ENCODE data around the gene CACNA1I.

The CACNA1I gene

DNA sequence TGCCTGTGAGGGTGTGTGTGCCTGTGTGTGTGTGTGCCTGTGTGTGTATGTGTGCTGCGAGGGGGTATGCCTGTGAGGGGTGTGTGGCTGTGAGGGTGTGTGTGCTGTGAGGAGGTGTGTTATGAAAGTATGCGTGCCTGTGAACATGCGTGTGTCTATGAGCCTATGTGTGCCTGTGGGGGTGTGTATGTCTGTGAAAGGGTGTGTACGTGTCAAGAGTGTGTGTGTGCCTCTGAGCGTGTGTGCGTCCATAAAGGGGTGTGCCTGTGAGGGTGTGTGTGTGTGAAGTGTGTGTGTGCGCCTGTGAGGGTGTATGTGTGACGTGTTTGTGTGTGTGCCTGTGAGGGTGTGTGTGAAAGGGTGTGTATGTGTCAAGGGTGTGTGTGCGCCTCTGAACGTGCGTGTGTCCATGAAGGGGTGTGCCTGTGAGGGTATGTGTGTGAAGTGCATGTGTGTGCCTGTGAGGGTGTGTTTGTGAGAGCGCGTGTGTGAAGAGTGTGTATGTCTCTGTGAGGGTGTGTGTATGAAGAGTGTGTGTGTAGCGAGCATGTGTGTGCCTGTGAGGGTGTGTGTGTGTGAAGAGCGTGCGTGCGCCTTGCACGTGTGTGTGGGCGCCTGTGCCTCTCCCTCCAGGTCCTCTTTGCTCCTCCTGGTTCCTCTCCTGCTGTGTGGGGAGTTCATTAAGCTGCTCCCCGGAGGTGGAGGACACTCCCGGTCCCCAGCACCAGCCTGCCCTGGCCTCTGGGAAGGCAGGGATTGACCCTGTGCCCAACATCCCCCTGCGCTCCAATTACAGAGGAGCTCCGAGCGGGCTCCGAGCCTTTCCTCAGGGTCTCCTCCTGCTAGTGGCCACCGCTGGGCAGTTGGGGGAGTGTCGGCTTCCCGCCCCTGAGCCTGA lies 53.3 kb downstream of the CACNA1I start:
- TF ChIP-seq, protein P1, sequence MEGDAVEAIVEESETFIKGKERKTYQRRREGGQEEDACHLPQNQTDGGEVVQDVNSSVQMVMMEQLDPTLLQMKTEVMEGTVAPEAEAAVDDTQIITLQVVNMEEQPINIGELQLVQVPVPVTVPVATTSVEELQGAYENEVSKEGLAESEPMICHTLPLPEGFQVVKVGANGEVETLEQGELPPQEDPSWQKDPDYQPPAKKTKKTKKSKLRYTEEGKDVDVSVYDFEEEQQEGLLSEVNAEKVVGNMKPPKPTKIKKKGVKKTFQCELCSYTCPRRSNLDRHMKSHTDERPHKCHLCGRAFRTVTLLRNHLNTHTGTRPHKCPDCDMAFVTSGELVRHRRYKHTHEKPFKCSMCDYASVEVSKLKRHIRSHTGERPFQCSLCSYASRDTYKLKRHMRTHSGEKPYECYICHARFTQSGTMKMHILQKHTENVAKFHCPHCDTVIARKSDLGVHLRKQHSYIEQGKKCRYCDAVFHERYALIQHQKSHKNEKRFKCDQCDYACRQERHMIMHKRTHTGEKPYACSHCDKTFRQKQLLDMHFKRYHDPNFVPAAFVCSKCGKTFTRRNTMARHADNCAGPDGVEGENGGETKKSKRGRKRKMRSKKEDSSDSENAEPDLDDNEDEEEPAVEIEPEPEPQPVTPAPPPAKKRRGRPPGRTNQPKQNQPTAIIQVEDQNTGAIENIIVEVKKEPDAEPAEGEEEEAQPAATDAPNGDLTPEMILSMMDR (IDR thresholded peaks at IDR 0.05; ENCODE audit: low read depth, low read length), result no peak
- no peak for TF ChIP-seq MYC (IDR thresholded peaks at IDR 0.05; ENCODE audit: low read depth, low read length)
- no peak for TF ChIP-seq MAX (IDR thresholded peaks at IDR 0.05; ENCODE audit: low read depth, low read length)
- TF ChIP-seq POLR2A (IDR thresholded peaks at IDR 0.05; ENCODE audit: extremely low read depth, insufficient read length), result no peak
- DNase-seq (ENCODE audit: low read depth), result no peak
- no peak overlapping the region for H3K4me3 ChIP-seq (ENCODE audit: low read depth, low read length)

DNA sequence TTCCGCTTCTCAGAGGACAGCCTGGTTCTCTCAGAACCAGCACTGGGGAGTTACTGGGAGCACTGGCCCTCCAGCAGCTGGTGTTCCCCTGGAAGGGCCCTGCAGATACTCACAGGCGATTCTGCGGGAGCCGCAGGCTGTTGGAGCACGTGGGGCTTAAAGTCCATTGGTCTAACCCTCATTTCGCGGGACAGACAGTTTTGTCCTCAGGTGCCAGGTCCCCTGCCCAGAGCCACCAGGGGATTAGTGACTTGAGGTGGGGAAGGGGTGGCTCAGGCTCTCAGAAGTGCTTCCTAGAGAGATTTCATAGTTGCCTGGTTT lies 53.9 kb downstream of the CACNA1I start:
- no peak overlapping the region for H3K4me3 ChIP-seq (ENCODE audit: low read depth, low read length)
- DNase-seq (ENCODE audit: low read depth), result no peak
- TF ChIP-seq POLR2A (IDR thresholded peaks at IDR 0.05; ENCODE audit: extremely low read depth, insufficient read length) (no peak), MYC (IDR thresholded peaks at IDR 0.05; ENCODE audit: low read depth, low read length) (no peak)
- TF ChIP-seq, protein P1 (IDR thresholded peaks at IDR 0.05; ENCODE audit: low read depth, low read length), result no peak

GRCh38 chr22:39625569-39626537 lies 55.3 kb downstream of the CACNA1I start:
- no peak overlapping the region for H3K4me3 ChIP-seq (ENCODE audit: low read depth, low read length)
- no peak for DNase-seq (ENCODE audit: low read depth)
- TF ChIP-seq POLR2A (IDR thresholded peaks at IDR 0.05; ENCODE audit: extremely low read depth, insufficient read length) (no peak), MAX (IDR thresholded peaks at IDR 0.05; ENCODE audit: low read depth, low read length) (no peak), MYC (IDR thresholded peaks at IDR 0.05; ENCODE audit: low read depth, low read length) (no peak)
- TF ChIP-seq, protein P1 (IDR thresholded peaks at IDR 0.05; ENCODE audit: low read depth, low read length), result no peak

DNA sequence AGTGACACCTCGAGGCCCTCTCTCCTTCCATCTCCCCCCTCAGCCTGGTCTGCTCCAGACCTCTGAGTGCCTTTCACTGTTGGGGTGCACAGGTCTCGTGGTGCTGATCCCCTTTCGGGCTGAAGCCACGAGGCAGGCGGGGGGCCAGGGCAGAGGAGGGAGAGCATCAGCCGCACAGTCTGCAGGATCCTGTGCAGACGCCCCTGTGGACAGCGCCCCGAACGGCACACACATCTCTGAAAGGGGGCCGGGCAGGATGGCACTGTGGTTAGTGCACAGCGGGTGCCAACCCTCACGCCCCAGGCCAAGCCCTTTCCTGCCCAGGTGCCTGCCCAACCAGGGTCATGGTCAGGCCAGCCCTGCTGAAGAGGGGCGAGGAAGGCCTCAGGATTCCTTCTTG lies 56.7 kb downstream of the CACNA1I start:
- no peak for TF ChIP-seq MAX (IDR thresholded peaks at IDR 0.05; ENCODE audit: low read depth, low read length)
- no peak for TF ChIP-seq POLR2A (IDR thresholded peaks at IDR 0.05; ENCODE audit: extremely low read depth, insufficient read length)
- TF ChIP-seq MYC (IDR thresholded peaks at IDR 0.05; ENCODE audit: low read depth, low read length), result no peak
- TF ChIP-seq, protein P1 (IDR thresholded peaks at IDR 0.05; ENCODE audit: low read depth, low read length), result no peak
- no peak for DNase-seq (ENCODE audit: low read depth)
- H3K4me3 ChIP-seq (ENCODE audit: low read depth, low read length), result no peak overlapping the region

- TF ChIP-seq MAX (IDR thresholded peaks at IDR 0.05; ENCODE audit: low read depth, low read length) (no peak), MYC (IDR thresholded peaks at IDR 0.05; ENCODE audit: low read depth, low read length) (no peak), POLR2A (IDR thresholded peaks at IDR 0.05; ENCODE audit: extremely low read depth, insufficient read length) (no peak)
- TF ChIP-seq, protein P1 (IDR thresholded peaks at IDR 0.05; ENCODE audit: low read depth, low read length), result no peak
- H3K4me3 ChIP-seq (ENCODE audit: low read depth, low read length), result no peak overlapping the region
- no peak for DNase-seq (ENCODE audit: low read depth)
Observed at GRCh38 chr22:39627865-39628562, 57.5 kb downstream of the CACNA1I start.
